ENCODE data around the gene LIPE. TPM values are rescaled to one million over a fixed set of nuclear protein-coding genes. Genes with fewer than 3 reads are reported as not detected.

Gene LIPE
- polyA plus RNA-seq, 1 donor from 2014 or later, result 19.1 TPM

- H3K9ac ChIP-seq (ENCODE audit: low read length), result no peak overlapping the region
- no peaks in the 10 kb centered on the region for H4K20me1 ChIP-seq (ENCODE audit: insufficient read depth)
- H3F3A ChIP-seq (ENCODE audit: insufficient read depth, low read length, poor library complexity, severe bottlenecking), result no peaks in the 10 kb centered on the region
- H3K9me2 ChIP-seq (ENCODE audit: insufficient read depth, low read length), result no peaks in the 10 kb centered on the region
- H3K4me2 ChIP-seq (ENCODE audit: low read length), result no peak overlapping the region
- no peaks in the 10 kb centered on the region for H3K27me3 ChIP-seq (ENCODE audit: insufficient read depth, low read depth, low read length)
- no peaks in the 10 kb centered on the region for H3K36me3 ChIP-seq (ENCODE audit: insufficient read depth, low read length)
- no peaks in the 10 kb centered on the region for H3K9me3 ChIP-seq (ENCODE audit: low read length)
- H3K79me2 ChIP-seq (replicated peaks; ENCODE audit: insufficient read depth, low read length), result no peaks in the 10 kb centered on the region
- no peak overlapping the region for H3K27ac ChIP-seq (ENCODE audit: low read length)
- no peak overlapping the region for H2AFZ ChIP-seq (ENCODE audit: low read depth, low read length)
- H3K4me3 ChIP-seq (ENCODE audit: low read length), result no peak overlapping the region
- TF ChIP-seq MXI1 (conservative IDR thresholded peaks at IDR 0.05; ENCODE audit: poor library complexity, severe bottlenecking) (no peak), RAD21 (conservative IDR thresholded peaks at IDR 0.05) (no peak), EP300 (conservative IDR thresholded peaks at IDR 0.05; ENCODE audit: poor library complexity, severe bottlenecking) (no peak), SMC3 (conservative IDR thresholded peaks at IDR 0.05; ENCODE audit: poor library complexity) (no peak), POLR2AphosphoS5 (IDR thresholded peaks at IDR 0.05) (no peak), EZH2 (IDR thresholded peaks at IDR 0.05; ENCODE audit: borderline replicate concordance, insufficient read depth, low read length, poor library complexity, severe bottlenecking) (no peak), CTCF (IDR thresholded peaks at IDR 0.05; ENCODE audit: poor library complexity, severe bottlenecking) (no peak), TAF1 (IDR thresholded peaks at IDR 0.05; ENCODE audit: low read depth) (no peak), REST (IDR thresholded peaks at IDR 0.05; ENCODE audit: borderline replicate concordance) (no peak)
Measured at GRCh38 chr19:42362891-42363440, 64.2 kb downstream of the LIPE start.

- H3F3A ChIP-seq (ENCODE audit: insufficient read depth, low read length, poor library complexity, severe bottlenecking), result no peaks in the 10 kb centered on the region
- no peaks in the 10 kb centered on the region for H3K79me2 ChIP-seq (replicated peaks; ENCODE audit: insufficient read depth, low read length)
- no peak overlapping the region for H3K4me3 ChIP-seq (ENCODE audit: low read length)
- no peak overlapping the region for H3K9ac ChIP-seq (ENCODE audit: low read length)
- no peaks in the 10 kb centered on the region for H3K36me3 ChIP-seq (ENCODE audit: insufficient read depth, low read length)
- no peak overlapping the region for H2AFZ ChIP-seq (ENCODE audit: low read depth, low read length)
- H3K9me2 ChIP-seq (ENCODE audit: insufficient read depth, low read length), result no peaks in the 10 kb centered on the region
- H3K27ac ChIP-seq (ENCODE audit: low read length), result no peak overlapping the region
- no peak for TF ChIP-seq EZH2 (IDR thresholded peaks at IDR 0.05; ENCODE audit: borderline replicate concordance, insufficient read depth, low read length, poor library complexity, severe bottlenecking)
- no peak for TF ChIP-seq MXI1 (conservative IDR thresholded peaks at IDR 0.05; ENCODE audit: poor library complexity, severe bottlenecking)
- TF ChIP-seq TAF1 (IDR thresholded peaks at IDR 0.05; ENCODE audit: low read depth), result no peak
- no peak for TF ChIP-seq REST (IDR thresholded peaks at IDR 0.05; ENCODE audit: borderline replicate concordance)
- TF ChIP-seq POLR2AphosphoS5 (IDR thresholded peaks at IDR 0.05), result no peak
- no peak for TF ChIP-seq SMC3 (conservative IDR thresholded peaks at IDR 0.05; ENCODE audit: poor library complexity)
- TF ChIP-seq EP300 (conservative IDR thresholded peaks at IDR 0.05; ENCODE audit: poor library complexity, severe bottlenecking), result no peak
- no peak for TF ChIP-seq RAD21 (conservative IDR thresholded peaks at IDR 0.05)
- TF ChIP-seq CTCF (IDR thresholded peaks at IDR 0.05; ENCODE audit: poor library complexity, severe bottlenecking), result no peak
- H3K9me3 ChIP-seq (ENCODE audit: low read length), result no peaks in the 10 kb centered on the region
- H4K20me1 ChIP-seq (ENCODE audit: insufficient read depth), result no peaks in the 10 kb centered on the region
- no peak overlapping the region for H3K4me2 ChIP-seq (ENCODE audit: low read length)
- H3K27me3 ChIP-seq (ENCODE audit: insufficient read depth, low read depth, low read length), result no peaks in the 10 kb centered on the region
Measured at GRCh38 chr19:42362342-42362741, 64.8 kb downstream of the LIPE start.

Data from neural cell (in vitro differentiated cells).